NOMO-1 (cell line): ENCODE measurements around the gene C2orf80.
"Not testable (repeated sequence)": the region's sequence is repeated elsewhere in the genome, so short reads cannot be mapped to it uniquely, and the experiment has no call there.

Experiments used
- DNase-seq, 2 experiments: peaks; one replicate each; lab custom pipeline; 2025; ENCODE audit not compliant: unreplicated experiment in 2 of 2; lab: John Stamatoyannopoulos, UW

The C2orf80 gene

GRCh38 chr2:208182835-208183234 lies 7.0 kb downstream of the C2orf80 start:
- DNase-seq: no peak

GRCh38 chr2:208179028-208179609 lies 10.7 kb downstream of the C2orf80 start:
- DNase-seq: no peak

- no peak for DNase-seq
Observed at GRCh38 chr2:208175840-208176153, 14.0 kb downstream of the C2orf80 start.

- DNase-seq: peak; percentile 70 to 82
Observed at GRCh38 chr2:208175069-208175839, 14.6 kb downstream of the C2orf80 start.

GRCh38 chr2:208174144-208174543 lies 15.7 kb downstream of the C2orf80 start:
- DNase-seq: no peak

GRCh38 chr2:208172125-208172524 lies 17.7 kb downstream of the C2orf80 start:
- peak; percentile 71 to 88 for DNase-seq

GRCh38 chr2:208164951-208165755 lies 24.7 kb downstream of the C2orf80 start:
- no peak for DNase-seq

- no peak for DNase-seq
Observed at GRCh38 chr2:208163489-208163888, 26.3 kb downstream of the C2orf80 start, which contains the start of gene CRYGA. CRYGA (minus strand) TSS chr2:208163589; CDS start chr2:208163556, 33 bp downstream.

- DNase-seq: no peak
Observed at GRCh38 chr2:208156439-208156838, 33.4 kb downstream of the C2orf80 start.

- no peak for DNase-seq
Observed at GRCh38 chr2:208153156-208153555, 36.7 kb downstream of the C2orf80 start.

- peak in 1 of 2 experiments; percentile 21 for DNase-seq
Observed at GRCh38 chr2:208150956-208151355, 38.9 kb downstream of the C2orf80 start.

GRCh38 chr2:208150094-208150493 lies 39.7 kb downstream of the C2orf80 start:
- no peak for DNase-seq

GRCh38 chr2:208148803-208149202 lies 41.0 kb downstream of the C2orf80 start:
- DNase-seq: no peak

GRCh38 chr2:208147759-208148158 lies 42.1 kb downstream of the C2orf80 start:
- no peak for DNase-seq

GRCh38 chr2:208147008-208147407 lies 42.8 kb downstream of the C2orf80 start:
- no peak for DNase-seq

- no peak for DNase-seq
Observed at GRCh38 chr2:208146006-208146405, 43.8 kb downstream of the C2orf80 start, which contains the start of gene CRYGB. CRYGB (minus strand) TSS chr2:208146158; CDS start chr2:208146120, 38 bp downstream.

GRCh38 chr2:208142925-208143799 lies 46.7 kb downstream of the C2orf80 start:
- no peak for DNase-seq

GRCh38 chr2:208142240-208142924 lies 47.4 kb downstream of the C2orf80 start:
- no peak for DNase-seq

- no peak for DNase-seq
Observed at GRCh38 chr2:208139447-208139846, 50.4 kb downstream of the C2orf80 start.

GRCh38 chr2:208138334-208138733 lies 51.5 kb downstream of the C2orf80 start:
- DNase-seq: not testable (repeated sequence)
